GM12864 (cell line): ENCODE results near the gene FLT3LG.
A peak's percentile ranks its signal among the peaks of the same experiment; 100 is the strongest.
"Not testable (repeated sequence)": the region's sequence is repeated elsewhere in the genome, so short reads cannot be mapped to it uniquely, and the experiment has no call there.

Source experiments
- DNase-seq: peaks from one replicate; pipeline ENCODE4 v3.0.0-alpha.2; 2011; ENCODE audit warnings: low read depth
- H3K4me3 ChIP-seq: 2 replicates; pipeline ENCODE4 v1.5.1; 2011; ENCODE audit warnings: mild to moderate bottlenecking, low read depth, low read length, control low read depth
- TF ChIP-seq, protein P1 (sequence below): IDR thresholded peaks from 2 replicates; pipeline ENCODE4 v1.5.1; 2011; ENCODE audit warnings: low read depth, mild to moderate bottlenecking, moderate library complexity, low read length, control low read depth, inconsistent platforms; ENCODE audit errors: missing control alignments

Gene FLT3LG

DNA sequence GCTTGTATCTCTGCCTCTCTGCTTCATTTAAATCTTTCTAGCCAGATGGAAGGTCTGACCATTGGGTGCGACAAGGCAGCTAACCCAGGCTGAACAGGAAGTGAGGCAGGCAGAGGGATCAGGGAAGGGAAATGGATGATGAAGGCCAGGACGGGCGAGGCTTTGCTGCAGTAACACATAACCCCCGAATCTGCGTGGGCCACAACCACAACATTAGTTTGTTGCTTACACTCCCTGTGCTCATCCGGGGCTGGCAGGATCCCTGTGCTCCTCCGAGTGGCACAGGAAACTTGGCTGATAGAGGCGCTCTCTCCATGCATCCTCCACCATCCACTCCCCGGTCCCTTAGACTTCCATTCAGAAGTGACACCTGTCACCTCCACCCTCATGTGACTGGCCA, 1.1 kb upstream of the FLT3LG start:
- H3K4me3 ChIP-seq = no peak overlapping the region
- TF ChIP-seq, protein P1, sequence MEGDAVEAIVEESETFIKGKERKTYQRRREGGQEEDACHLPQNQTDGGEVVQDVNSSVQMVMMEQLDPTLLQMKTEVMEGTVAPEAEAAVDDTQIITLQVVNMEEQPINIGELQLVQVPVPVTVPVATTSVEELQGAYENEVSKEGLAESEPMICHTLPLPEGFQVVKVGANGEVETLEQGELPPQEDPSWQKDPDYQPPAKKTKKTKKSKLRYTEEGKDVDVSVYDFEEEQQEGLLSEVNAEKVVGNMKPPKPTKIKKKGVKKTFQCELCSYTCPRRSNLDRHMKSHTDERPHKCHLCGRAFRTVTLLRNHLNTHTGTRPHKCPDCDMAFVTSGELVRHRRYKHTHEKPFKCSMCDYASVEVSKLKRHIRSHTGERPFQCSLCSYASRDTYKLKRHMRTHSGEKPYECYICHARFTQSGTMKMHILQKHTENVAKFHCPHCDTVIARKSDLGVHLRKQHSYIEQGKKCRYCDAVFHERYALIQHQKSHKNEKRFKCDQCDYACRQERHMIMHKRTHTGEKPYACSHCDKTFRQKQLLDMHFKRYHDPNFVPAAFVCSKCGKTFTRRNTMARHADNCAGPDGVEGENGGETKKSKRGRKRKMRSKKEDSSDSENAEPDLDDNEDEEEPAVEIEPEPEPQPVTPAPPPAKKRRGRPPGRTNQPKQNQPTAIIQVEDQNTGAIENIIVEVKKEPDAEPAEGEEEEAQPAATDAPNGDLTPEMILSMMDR = no peak
- no peak for DNase-seq

- DNase-seq = not testable (repeated sequence)
- H3K4me3 ChIP-seq = peak overlapping the region; percentile 58
These were observed 531 bp upstream of the FLT3LG start for GRCh38 chr19:49473501-49473867.

GRCh38 chr19:49474542-49474924, 518 bp downstream of the FLT3LG start:
- TF ChIP-seq, protein P1 = no peak
- peak overlapping the region; percentile 58 for H3K4me3 ChIP-seq
- DNase-seq = no peak

- no peak for DNase-seq
- no peak overlapping the region for H3K4me3 ChIP-seq
These were observed 1.3 kb downstream of the FLT3LG start for GRCh38 chr19:49475191-49475917.

DNA sequence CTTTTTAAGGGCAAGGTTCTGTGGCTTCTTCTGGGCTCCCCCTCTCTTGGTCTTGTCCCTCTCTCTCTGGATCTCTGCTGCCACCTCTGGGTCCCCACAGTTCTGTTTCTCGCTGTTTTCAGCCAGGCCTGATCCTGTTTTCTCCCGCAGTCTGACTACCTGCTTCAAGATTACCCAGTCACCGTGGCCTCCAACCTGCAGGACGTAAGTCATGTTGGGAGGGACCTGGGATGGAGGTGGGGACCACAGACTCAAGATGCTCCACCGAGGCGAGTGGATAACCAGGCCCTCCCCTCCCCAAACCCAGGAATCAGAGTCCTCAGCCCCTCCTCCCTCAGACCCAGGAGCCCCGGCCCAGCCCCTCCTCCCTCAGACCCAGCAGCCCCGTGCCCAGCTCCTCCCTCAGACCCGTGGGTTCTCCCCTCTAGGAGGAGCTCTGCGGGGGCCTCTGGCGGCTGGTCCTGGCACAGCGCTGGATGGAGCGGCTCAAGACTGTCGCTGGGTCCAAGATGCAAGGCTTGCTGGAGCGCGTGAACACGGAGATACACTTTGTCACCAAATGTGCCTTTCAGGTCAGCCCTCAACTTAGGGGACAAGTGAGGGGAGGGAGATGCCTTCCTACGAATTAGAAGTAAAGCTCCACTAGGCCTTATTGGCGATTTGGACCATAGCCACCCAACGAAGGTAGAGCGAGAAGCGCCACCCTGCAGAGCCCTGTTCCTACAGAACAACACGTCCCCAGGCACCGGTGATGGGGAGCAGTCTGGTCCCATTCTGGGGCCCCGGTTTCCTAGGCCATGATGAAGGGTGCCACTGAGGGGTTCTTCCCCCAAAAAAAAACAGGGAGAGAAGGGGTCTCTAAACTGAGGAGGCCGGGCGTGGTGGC, 2.2 kb downstream of the FLT3LG start:
- H3K4me3 ChIP-seq = no peak overlapping the region
- no peak for DNase-seq
- TF ChIP-seq, protein P1 = peak; percentile 64

More at GRCh38 chr19:49475191-49475917, 1.3 kb downstream of the FLT3LG start:
- TF ChIP-seq, protein P1 = no peak

- no peak for DNase-seq
- TF ChIP-seq, protein P1 = no peak
- no peak overlapping the region for H3K4me3 ChIP-seq
These were observed 6.1 kb downstream of the FLT3LG start for GRCh38 chr19:49479975-49480628.

GRCh38 chr19:49481020-49481683, 7.1 kb downstream of the FLT3LG start:
- DNase-seq = no peak
- TF ChIP-seq, protein P1 = no peak

More at GRCh38 chr19:49481020-49481683, 7.1 kb downstream of the FLT3LG start:
- H3K4me3 ChIP-seq = no peak overlapping the region
